Measurements from ENCODE around the gene LRTM1. TPM values are rescaled to one million over a fixed set of nuclear protein-coding genes. Genes with fewer than 3 reads are reported as not detected.

Gene LRTM1
- total RNA-seq, 1 donor from 2014 or later: not detected

GRCh38 chr3:54949491-54950044 is 21.7 kb upstream of the LRTM1 start:
- intact Hi-C loops (cut with DNase I): loop anchor here (5.0 kb wide), 1 partner anchor 233 kb away; no protein-coding TSS in a partner anchor
- no peak for ATAC-seq (ENCODE audit: poor library complexity)

DNA sequence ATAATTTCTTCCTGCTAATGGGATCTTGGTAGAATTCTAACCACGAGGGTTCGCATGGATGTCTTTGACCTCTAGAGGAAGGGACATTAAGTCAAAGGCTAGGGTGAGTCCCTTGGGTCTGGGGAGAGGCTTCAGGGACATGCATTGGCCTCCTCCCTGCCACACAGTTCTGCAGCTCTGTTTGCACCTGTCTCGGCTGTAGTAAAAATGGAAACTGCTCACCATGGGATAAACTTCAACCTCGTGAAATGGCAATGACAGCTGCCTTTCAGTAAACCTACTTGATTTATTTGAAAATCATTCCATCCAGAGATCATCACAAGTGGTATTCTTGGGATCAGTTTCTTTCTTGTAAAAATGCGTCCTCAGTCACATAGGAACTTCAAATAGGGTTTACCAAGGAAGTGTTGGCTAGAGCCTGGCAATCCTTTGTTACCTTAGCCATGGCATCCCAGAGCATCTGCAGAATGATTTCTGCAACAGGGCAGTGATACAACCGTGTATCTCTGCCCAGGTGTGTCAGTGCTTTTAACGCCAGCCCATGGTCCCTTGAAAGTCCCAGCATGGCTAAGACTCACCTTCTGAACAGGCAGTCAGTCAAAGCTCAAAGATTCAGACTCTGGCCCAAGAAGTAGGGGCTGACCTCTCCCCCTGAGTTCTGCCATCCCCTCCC is 14.0 kb upstream of the LRTM1 start:
- DNase-seq (no peak), ATAC-seq (ENCODE audit: poor library complexity) (no peak)
- intact Hi-C loops (cut with DNase I): no loop called here

More at GRCh38 chr3:54949491-54950044, 21.7 kb upstream of the LRTM1 start:
- DNase-seq: no peak

- intact Hi-C loops (cut with DNase I): no loop called here
- no peak for DNase-seq
- ATAC-seq (ENCODE audit: poor library complexity): no peak
Measured at GRCh38 chr3:54940971-54941370, 13.1 kb upstream of the LRTM1 start.

DNA sequence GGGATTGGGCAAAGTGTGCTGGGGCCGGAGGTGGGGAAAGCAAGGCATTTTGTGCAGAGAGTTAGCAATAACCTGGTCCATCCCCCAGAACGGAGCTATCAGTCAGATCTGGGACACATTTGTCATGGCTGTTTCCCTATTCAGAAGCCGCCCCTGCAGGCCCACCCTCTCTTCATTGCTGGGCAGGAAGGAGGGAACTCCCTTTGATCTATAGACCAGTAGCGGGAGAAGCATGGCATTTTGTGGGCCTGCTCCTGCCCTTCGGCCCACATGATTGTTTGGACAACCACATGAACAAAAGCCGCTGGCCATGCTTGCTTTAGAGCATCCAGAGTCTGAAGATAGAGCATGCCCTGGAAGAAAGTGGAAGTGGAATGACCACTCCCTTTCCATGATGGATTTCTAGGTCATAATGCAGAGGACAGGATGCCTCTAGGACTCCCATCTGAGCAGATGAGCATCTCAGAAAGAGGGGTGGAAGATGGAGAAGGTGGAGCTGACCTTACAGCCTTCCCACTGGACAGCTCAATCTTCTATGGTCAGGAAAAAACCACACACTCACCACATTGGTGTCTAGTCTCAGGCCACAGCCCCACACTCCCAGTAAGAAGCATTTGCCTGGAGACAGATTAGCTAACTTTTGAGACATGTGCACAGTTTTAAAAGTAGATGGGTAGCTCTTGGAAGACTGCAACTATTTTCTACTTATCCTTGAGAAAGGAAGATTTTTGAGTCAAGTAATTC is 11.9 kb upstream of the LRTM1 start:
- ATAC-seq (ENCODE audit: poor library complexity): no peak
- no peak for DNase-seq
- intact Hi-C loops (cut with DNase I): no loop called here

DNA sequence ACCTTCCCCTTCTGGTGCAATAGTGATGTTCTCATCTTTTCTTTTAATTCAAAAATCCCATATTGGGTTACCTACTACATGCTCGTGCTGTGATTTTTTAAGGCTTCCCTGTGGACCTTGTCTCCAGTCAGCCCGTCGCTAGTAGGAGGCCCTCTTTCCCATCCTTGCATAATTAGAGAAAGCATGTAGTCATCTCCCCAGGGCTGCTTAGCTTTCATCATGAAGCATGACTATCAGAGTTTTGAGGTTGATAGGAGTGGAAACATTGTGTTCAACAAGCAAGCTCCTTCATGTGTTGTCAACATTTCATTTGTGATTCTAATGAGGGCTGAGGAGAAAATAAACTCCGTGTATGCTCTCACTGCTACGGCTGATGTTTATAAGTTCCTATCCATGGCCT is 8.7 kb upstream of the LRTM1 start:
- ATAC-seq (ENCODE audit: poor library complexity): peak; percentile 29
- DNase-seq: no peak
- intact Hi-C loops (cut with DNase I): no loop called here

DNA sequence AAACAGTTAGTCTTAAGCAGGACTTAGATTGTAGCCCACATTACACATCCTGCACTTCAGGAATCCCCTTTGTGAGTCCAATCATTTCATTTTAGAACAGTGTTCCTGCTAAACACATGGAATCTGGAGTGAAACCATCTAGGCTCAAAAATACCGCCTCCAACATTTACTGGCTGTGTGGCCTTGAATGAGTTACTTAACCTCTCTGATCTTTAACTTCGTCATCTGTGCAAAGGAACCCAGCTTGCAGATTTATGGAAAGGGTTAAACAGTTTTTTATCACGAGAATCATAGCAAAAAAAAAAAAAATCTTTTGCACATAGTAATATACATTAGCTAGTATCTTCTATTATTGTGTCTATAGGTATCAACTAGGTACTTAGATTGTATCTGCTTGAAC is 8.0 kb upstream of the LRTM1 start:
- DNase-seq (no peak), ATAC-seq (ENCODE audit: poor library complexity) (no peak)
- intact Hi-C loops (cut with DNase I): no loop called here

GRCh38 chr3:54932606-54933005 is 4.7 kb upstream of the LRTM1 start:
- intact Hi-C loops (cut with DNase I): no loop called here
- ATAC-seq (ENCODE audit: poor library complexity) (peak; percentile 71), DNase-seq (peak; percentile 60)

DNA sequence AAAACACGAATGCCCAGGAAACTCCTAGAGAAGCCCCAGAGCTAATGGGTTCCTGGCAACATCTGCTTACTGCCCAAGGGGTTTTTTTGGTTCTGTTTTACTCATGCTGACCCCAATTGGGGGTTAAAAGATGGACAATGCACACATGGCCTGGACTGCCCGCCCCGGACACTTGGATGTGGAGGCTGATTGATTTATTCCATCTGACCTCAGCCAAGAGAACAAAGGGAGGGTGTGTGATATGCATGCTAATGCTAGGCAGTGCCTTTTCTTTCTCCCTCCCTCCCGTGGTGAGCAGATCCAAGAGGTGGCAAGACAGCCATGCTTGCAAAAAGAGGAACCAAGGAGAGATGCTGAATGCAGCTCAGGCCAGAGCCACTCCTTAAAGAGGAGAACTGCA is 3.3 kb upstream of the LRTM1 start:
- no peak for ATAC-seq (ENCODE audit: poor library complexity)
- DNase-seq: no peak
- intact Hi-C loops (cut with DNase I): no loop called here

DNA sequence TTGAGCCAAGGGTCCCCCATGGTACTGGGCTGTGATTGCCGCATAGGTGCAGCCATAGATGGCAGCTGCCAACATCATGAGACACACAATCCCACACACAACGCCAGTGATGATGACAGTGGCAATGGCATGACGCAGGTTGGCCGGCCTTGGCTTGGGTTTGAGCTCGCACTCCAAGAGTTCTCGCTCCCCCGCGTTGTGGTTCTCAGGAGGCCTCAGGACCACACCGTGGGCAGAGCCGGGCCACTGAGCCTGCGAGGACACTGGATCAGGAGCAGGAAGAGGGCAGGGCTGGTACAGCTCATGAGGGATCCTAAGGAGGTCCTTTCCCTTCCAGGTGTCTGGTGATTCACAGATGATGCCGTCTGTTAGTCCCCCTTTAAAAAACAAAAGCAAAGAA is 9.3 kb downstream of the LRTM1 start:
- no peak for DNase-seq
- ATAC-seq (ENCODE audit: poor library complexity): no peak
- intact Hi-C loops (cut with DNase I): no loop called here

GRCh38 chr3:54917862-54918261 is 10.0 kb downstream of the LRTM1 start:
- intact Hi-C loops (cut with DNase I): no loop called here
- DNase-seq (no peak), ATAC-seq (ENCODE audit: poor library complexity) (no peak)

DNA sequence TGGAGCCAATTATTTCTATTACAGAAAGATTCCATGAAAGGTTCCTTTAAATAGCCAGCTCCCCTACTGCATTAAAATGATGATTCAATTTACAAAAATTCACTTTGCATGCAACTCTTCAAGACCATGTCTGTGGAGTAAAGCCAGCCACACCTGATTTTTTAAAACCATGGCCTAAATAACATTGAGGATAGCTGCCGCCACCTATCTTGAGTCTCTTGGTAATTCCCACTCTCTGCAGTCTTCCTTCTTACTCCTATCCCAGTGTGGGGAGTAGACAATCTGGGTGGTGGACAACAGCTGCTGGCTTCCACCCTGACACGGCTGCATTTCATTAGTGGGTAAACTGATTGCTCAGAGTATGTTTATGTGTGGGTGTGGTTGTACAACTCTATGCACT is 10.7 kb downstream of the LRTM1 start:
- ATAC-seq (ENCODE audit: poor library complexity): no peak
- intact Hi-C loops (cut with DNase I): no loop called here

DNA sequence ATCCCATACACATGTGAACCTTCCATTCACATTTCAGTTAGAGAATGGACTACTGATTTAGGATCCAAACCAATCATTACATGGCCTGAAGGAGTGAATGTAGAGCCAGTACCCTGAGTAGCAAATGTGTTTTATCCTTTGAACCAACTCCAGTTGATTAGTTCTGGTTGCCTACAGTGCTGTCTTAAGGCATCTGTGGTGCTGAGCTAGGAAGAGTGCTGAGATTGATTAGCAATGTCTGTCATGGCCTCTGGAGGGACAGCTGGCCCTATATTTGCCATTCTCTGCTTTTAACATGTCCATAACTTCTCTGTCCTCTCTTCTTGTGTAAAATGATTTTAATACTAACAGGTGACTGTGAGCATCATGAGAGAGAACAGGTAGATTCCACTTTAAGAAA is 11.1 kb downstream of the LRTM1 start:
- intact Hi-C loops (cut with DNase I): no loop called here
- ATAC-seq (ENCODE audit: poor library complexity) (no peak), DNase-seq (no peak)

More for the DNA sequence above, 10.7 kb downstream of the LRTM1 start:
- no peak for DNase-seq

- no peak for DNase-seq
- ATAC-seq (ENCODE audit: poor library complexity): no peak
- intact Hi-C loops (cut with DNase I): no loop called here
Measured at GRCh38 chr3:54915976-54916375, 11.9 kb downstream of the LRTM1 start.

- intact Hi-C loops (cut with DNase I): no loop called here
- DNase-seq (no peak), ATAC-seq (ENCODE audit: poor library complexity) (no peak)
Measured at GRCh38 chr3:54915181-54915580, 12.7 kb downstream of the LRTM1 start.

DNA sequence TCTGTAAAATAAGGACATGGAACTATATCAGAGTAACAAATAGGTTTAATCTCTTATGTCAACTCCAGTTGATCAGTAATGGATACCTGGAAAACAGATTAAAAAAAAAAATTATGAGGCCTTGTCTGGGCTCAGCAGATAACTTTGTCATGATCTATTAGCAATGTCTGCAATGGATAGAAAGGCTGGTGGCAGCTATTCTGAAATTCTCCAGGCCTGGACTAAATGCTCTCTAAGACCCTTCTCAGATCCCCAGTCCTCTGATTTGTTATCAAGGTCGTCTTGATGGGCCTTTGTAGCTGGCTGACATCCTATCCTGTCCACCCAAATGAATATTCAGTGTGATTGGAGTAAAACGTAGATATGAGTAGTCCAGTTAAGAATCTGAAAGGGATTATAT is 13.7 kb downstream of the LRTM1 start:
- no peak for ATAC-seq (ENCODE audit: poor library complexity)
- intact Hi-C loops (cut with DNase I): no loop called here
- DNase-seq: no peak

DNA sequence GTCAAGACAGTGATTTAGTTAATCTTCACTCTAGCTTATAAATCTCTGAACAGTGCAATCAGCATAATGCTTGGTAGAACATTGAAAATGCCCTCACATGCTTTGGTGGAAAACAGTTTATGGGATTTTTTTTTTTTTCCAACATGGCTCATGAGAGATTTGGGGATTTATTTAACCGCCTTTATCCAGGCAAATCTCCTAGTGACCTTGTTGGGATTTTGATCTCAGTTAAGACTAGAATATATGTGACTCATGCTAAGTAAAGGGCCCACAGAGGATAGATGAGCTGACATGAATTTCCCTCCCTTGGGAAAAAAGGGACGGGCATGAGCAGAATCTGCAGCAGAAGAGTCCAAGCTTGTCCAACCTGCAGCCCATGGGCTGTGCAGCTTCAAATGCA is 18.7 kb downstream of the LRTM1 start:
- ATAC-seq (ENCODE audit: poor library complexity) (no peak), DNase-seq (no peak)
- intact Hi-C loops (cut with DNase I): no loop called here

DNA sequence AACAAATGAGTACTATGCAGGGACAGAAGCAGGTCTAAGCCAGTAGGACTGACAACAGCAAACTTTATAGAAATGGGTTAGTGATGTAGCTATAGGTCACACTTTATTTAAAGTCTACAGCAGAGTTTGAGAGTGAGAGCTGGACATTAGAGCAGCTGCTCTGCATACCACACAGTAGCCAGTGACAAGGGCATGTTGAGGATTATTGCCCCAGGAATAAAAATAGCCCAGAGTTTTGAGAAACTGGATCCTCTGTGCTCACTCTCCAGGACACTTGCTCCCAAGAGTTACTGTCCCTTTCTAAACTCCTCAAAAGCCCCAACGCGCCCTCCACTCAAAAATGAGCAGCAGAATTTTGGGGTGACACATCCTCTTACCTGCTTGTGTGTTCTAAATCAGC is 21.1 kb downstream of the LRTM1 start:
- ATAC-seq (ENCODE audit: poor library complexity) (peak; percentile 90), DNase-seq (no peak)
- intact Hi-C loops (cut with DNase I): no loop called here

DNA sequence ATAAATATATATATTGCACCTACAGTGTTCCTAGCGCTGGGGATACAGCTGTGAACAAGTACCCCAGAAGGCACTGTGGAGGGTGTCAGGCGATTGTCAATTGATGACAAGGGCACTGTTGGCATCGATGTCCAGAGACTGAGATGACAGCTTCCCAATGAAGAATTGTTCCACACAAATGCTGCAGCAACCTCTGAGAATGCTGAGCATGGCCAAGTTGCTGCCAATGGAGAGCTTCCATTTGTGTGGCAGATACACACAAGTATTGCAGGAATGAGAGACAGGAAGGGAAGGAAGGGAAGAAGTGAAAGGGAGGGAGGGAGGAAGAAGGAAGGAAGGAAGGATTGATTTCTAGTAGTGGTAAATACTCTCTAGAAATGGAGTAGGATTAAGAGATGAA is 21.9 kb downstream of the LRTM1 start:
- ATAC-seq (ENCODE audit: poor library complexity) (no peak), DNase-seq (no peak)
- intact Hi-C loops (cut with DNase I): no loop called here

DNA sequence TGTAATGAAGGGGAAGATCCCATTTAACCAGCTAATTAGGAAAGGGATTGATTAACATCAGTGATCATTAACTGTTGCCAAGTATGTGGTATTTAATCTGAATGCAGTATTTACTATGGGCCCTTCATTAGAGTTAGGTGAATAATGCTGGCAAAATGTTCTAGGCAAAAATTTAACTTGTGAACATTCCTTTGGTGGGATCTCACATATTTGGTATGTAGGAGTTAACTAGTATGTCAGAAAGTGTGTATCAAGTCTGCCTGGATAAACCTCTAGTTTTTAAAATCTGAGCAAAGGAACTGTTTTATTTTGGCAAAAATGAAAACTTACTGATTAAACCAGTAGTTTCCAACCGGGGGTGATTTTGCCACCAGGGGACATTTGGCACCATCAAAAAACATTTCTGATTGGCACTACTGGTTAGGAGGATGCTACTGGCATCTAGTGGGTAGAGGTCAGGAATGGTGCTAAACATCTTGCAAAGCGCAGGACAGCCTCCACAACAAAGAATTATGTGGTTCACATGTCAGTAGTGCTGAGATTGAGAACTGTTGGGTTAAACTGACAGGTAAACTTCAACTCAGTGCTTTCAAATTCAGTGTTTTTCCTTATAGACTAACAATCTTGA is 22.5 kb downstream of the LRTM1 start:
- ATAC-seq (ENCODE audit: poor library complexity) (no peak), DNase-seq (no peak)
- intact Hi-C loops (cut with DNase I): no loop called here
